ENCODE measurements around the gene ZNF17. TPM values are rescaled to one million over a fixed set of nuclear protein-coding genes. Genes with fewer than 3 reads are reported as not detected.

The ZNF17 gene
- total RNA-seq, 1 experiment from 2014 or later = 6.1 TPM

- DNase-seq (ENCODE audit: low read depth) = no peak
Measured at GRCh38 chr19:57421037-57421436, 10.1 kb downstream of the ZNF17 start.

GRCh38 chr19:57434386-57435061, 23.6 kb downstream of the ZNF17 start:
- DNase-seq (ENCODE audit: low read depth) = no peak

GRCh38 chr19:57435062-57435978, 24.4 kb downstream of the ZNF17 start, which contains the start of gene ZNF749:
Gene ZNF749, plus strand, starts transcription at chr19:57435325. Its CDS starts 254 bp downstream, at chr19:57435579.
- DNase-seq (ENCODE audit: low read depth) = peak; percentile 96

GRCh38 chr19:57436417-57436816, 25.5 kb downstream of the ZNF17 start:
- DNase-seq (ENCODE audit: low read depth) = no peak

- DNase-seq (ENCODE audit: low read depth) = no peak
Measured at GRCh38 chr19:57437931-57438330, 27.0 kb downstream of the ZNF17 start.

GRCh38 chr19:57438925-57439324, 28.0 kb downstream of the ZNF17 start:
- DNase-seq (ENCODE audit: low read depth) = no peak

GRCh38 chr19:57441979-57442752, 31.2 kb downstream of the ZNF17 start:
- no peak for DNase-seq (ENCODE audit: low read depth)

- DNase-seq (ENCODE audit: low read depth) = no peak
Measured at GRCh38 chr19:57443121-57443696, 32.2 kb downstream of the ZNF17 start.

- no peak for DNase-seq (ENCODE audit: low read depth)
Measured at GRCh38 chr19:57452307-57452706, 41.3 kb downstream of the ZNF17 start.

GRCh38 chr19:57465680-57466381, 54.9 kb downstream of the ZNF17 start:
- peak; percentile 49 for DNase-seq (ENCODE audit: low read depth)

- no peak for DNase-seq (ENCODE audit: low read depth)
Measured at GRCh38 chr19:57466489-57466888, 55.5 kb downstream of the ZNF17 start.

Small RNAs within 50 kb of the gene (small RNA-seq; reads per million reads assigned to genes)
- not detected for gene VN1R107P

Other genes with a start within 250 kb of the ZNF17 start
- not detected in 2 replicates for gene DUXA, start 243.7 kb upstream of the ZNF17 start, total RNA-seq (2014; rRNA removed; shearing (Covaris generic))
- 26.9 and 32.3 TPM in 2 replicates for gene ZNF264, start 219.7 kb upstream of the ZNF17 start, total RNA-seq (2014; rRNA removed; shearing (Covaris generic))
- 0.92 and 1.0 TPM in 2 replicates for gene AURKC, start 180.1 kb upstream of the ZNF17 start, total RNA-seq (2014; rRNA removed; shearing (Covaris generic))
- gene ZNF805, start 170.5 kb upstream of the ZNF17 start, total RNA-seq (2014; rRNA removed; shearing (Covaris generic)) = 6.4 and 7.3 TPM in 2 replicates
- 22.6 and 22.7 TPM in 2 replicates for gene ZNF460, start 130.7 kb upstream of the ZNF17 start, total RNA-seq (2014; rRNA removed; shearing (Covaris generic))
- gene ZNF543, start 90.7 kb upstream of the ZNF17 start, total RNA-seq (2014; rRNA removed; shearing (Covaris generic)) = 4.5 and 6.4 TPM in 2 replicates
- 5.0 and 7.0 TPM in 2 replicates for gene ZNF304, start 59.9 kb upstream of the ZNF17 start, total RNA-seq (2014; rRNA removed; shearing (Covaris generic))
- gene TRAPPC2B, start 47.6 kb upstream of the ZNF17 start, total RNA-seq (2014; rRNA removed; shearing (Covaris generic)) = 12.2 and 17.1 TPM in 2 replicates
- gene ZNF547, start 47.6 kb upstream of the ZNF17 start, total RNA-seq (2014; rRNA removed; shearing (Covaris generic)) = 4.0 and 6.4 TPM in 2 replicates
- 9.5 and 11.6 TPM in 2 replicates for gene ZNF548, start 21.3 kb upstream of the ZNF17 start, total RNA-seq (2014; rRNA removed; shearing (Covaris generic))
- gene ZNF749, start 24.2 kb downstream of the ZNF17 start, total RNA-seq (2014; rRNA removed; shearing (Covaris generic)) = 16.0 and 17.7 TPM in 2 replicates
- 0.14 TPM in 1 of 2 replicates, not detected in the other for gene VN1R1, start 46.0 kb downstream of the ZNF17 start, total RNA-seq (2014; rRNA removed; shearing (Covaris generic))
- gene ZNF772, start 66.4 kb downstream of the ZNF17 start, total RNA-seq (2014; rRNA removed; shearing (Covaris generic)) = 11.3 and 18.0 TPM in 2 replicates
- gene ZNF419, start 76.6 kb downstream of the ZNF17 start, total RNA-seq (2014; rRNA removed; shearing (Covaris generic)) = 6.9 and 8.0 TPM in 2 replicates
- 21.9 and 22.3 TPM in 2 replicates for gene ZNF773, start 88.8 kb downstream of the ZNF17 start, total RNA-seq (2014; rRNA removed; shearing (Covaris generic))
- 3.7 and 4.2 TPM in 2 replicates for gene ZNF549, start 116.2 kb downstream of the ZNF17 start, total RNA-seq (2014; rRNA removed; shearing (Covaris generic))
- gene ZNF550, start 148.7 kb downstream of the ZNF17 start, total RNA-seq (2014; rRNA removed; shearing (Covaris generic)) = 7.4 and 9.5 TPM in 2 replicates
- gene ZNF416, start 167.8 kb downstream of the ZNF17 start, total RNA-seq (2014; rRNA removed; shearing (Covaris generic)) = 5.1 and 5.2 TPM in 2 replicates
- gene ZIK1, start 173.0 kb downstream of the ZNF17 start, total RNA-seq (2014; rRNA removed; shearing (Covaris generic)) = 0.51 and 1.5 TPM in 2 replicates
- gene ZNF530, start 188.7 kb downstream of the ZNF17 start, total RNA-seq (2014; rRNA removed; shearing (Covaris generic)) = 22.0 and 30.3 TPM in 2 replicates
- 25.0 and 33.3 TPM in 2 replicates for gene ZNF134, start 203.1 kb downstream of the ZNF17 start, total RNA-seq (2014; rRNA removed; shearing (Covaris generic))
- gene ZNF211, start 222.0 kb downstream of the ZNF17 start, total RNA-seq (2014; rRNA removed; shearing (Covaris generic)) = 10.0 and 17.7 TPM in 2 replicates

All from HT1080 (cell line).